OCI-M1 (cell line): ENCODE data around the gene GPI.

Source experiments
- DNase-seq: peaks from one replicate; lab custom pipeline; 2025; lab: John Stamatoyannopoulos, UW

Gene GPI

DNA sequence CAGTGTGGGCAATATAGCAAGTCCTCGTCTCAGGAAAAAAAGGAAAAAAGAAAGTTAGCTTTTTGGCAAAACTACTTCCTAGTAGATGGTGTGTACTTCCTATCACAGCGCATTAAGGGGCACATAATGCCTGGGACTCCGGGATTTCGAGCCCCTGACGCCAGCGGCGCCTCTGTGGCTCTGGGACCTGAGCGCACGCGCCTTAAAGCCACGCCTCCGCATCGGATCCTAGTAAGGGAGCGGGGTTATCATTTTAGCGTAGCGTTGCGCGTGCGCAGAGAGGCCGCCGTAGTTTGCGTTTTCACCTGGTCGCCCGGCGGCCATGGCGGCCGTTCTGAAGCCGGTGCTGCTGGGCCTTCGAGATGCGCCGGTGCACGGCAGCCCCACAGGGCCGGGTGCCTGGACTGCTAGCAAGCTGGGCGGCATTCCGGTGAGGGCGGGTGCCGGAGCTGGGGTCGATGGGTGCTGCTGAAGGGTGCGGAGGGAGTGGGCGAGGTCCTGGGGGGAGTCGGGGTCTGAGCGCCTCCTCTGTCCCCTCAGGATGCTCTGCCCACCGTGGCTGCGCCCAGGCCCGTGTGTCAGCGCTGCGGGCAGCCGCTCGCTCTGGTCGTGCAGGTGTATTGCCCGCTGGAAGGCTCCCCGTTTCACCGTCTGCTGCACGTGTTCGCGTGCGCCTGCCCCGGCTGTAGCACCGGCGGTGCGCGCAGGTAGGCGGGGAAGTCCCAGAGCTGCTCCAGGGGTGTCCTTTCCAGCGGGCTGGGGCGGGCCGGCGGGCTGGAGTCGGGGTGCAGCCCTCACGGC lies 39.3 kb downstream of the GPI start, which contains the start of gene PDCD2L:
Gene PDCD2L (plus strand): TSS at position 291 of the 801 bp plus-strand sequence. CDS start 32 bp downstream, at position 323.
- peak; percentile 97 for DNase-seq

DNA sequence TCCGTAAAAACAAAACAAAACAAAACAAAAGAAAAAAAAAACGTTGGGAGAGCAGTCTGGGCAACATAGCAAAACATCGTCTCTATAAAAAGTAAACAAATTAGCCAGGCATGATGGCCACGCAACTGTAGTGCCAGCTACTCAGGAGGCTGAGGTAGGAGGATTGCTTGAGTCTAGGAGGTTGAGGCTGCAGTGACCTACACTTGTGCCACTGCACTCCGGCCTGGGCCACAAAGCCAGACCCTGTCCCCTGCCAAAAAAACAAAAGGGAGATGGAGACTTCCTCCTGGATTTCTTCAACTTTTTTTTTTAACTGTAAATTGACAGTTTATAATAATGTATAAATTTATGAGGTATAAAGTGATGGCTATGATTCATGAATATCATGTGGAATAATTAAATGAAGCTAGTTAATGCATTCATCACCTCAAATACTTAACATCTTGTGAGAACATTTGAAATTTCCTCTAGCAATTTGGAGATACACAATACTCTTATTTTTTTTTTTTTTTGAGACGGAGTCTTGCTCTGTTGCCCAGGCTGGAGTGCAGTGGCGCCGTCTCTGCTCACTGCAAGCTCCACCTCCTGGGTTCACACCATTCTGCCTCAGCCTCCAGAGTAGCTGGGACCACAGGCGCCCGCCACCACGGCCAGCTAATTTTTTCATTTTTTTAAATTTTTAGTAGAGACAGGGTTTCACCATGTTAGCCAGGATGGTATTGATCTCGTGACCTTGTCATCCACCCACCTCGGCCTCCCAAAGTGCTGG lies 41.1 kb downstream of the GPI start:
- DNase-seq, result no peak

DNA sequence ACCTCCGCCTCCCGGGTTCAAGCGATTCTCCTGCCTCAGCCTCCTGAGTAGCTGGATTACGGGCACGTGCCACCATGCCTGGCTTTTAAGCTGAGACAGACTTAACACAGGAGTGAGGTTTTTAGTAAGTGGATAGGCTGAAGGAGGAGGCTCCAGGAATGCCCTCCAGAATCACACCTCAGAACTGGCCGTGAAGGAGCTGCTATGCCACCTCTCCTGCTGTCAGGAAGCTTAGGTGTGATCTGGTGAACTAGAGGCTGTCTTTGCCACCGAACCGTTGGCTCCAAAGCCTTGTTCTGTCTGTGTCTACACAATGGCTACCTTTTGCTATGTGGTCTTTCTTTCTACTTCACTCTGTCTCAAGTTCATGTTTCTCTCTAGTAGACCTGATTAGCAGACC lies 43.4 kb downstream of the GPI start:
- no peak for DNase-seq

DNA sequence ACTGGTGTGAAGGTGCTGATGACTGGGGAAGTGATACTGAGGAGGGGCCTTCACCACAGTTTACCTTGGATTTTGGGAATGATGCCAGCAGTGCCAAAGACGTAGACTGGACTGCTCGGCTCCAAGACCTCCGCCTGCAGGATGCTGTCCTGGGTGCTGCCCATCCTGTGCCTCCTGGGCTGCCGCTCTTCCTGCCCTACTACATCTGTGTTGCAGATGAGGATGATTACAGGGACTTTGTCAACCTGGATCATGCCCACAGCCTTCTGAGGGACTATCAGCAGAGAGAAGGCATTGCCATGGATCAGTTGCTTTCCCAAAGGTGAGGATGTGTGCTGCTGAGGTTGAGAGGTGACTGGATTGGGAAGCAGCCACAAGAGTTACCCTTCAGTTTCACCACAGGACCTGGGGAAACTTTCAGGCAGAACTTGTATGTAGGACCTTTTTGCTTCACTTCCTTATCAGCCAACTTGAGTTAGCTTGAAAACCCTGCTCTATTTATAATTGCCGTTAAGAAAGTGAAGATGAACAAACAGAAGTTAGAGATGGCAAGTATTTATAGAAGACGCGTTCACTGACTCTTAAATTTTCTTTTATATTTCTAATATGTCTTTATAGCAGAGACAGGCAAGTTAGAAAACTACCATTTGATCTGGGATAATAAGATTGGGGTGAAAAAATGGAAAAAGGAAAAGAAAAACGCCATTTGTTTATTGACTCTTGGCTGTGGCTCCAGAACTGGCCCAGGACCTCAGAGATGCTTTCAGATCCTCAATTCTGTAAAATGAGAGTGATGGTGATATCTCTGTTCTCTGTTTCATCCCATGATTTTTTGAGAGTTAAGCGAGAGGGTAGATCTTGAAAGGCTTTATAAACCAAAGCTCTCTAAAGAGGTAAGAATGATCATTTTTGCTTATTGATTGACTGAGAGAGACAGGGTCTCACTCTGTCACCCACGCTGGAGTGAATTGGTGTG lies 44.5 kb downstream of the GPI start:
- no peak for DNase-seq

DNA sequence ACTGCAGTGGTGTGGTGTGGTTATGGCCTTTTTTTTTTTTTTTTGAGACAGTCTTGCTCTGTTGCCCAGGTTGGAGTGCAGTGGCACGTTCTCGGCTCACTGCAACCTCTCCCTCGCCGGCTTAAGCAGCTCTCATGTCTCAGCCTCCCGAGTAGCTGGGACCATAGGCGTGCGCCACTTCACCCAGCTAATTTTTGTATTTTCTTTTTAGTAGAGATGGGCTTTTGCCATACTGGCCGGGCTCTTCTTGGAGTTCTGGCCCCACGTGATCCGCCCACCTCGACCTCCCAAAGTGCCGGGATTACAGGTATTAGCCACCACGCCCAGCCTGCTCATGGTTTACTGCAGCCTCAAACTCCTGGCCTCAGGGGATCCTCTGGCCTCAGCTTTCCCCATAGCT lies 46.2 kb downstream of the GPI start:
- no peak for DNase-seq

DNA sequence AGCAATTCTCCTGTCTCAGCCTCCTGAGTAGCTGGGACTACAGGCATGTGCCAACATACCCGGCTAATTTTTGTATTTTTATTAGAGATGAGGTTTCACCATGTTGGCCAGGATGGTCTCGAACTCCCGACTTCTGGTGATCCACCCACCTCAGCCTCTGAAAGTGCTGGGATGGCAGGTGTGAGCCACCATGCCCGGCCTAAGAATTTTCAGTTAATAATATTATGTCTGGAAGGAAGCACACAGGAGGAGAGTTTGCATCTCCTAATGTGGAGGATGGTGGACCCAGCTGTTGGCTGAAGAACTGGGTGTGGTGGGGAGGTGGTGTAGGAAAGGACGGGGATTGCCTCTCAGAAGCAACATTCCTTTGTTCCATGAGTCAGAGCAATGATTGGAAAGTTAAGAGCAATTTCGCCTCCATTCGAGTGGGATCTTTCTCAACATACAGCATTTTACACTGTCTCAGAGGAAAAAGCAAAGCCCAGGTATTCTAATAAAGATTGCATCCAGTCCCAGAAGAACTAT lies 51.1 kb downstream of the GPI start:
- DNase-seq, result no peak

DNA sequence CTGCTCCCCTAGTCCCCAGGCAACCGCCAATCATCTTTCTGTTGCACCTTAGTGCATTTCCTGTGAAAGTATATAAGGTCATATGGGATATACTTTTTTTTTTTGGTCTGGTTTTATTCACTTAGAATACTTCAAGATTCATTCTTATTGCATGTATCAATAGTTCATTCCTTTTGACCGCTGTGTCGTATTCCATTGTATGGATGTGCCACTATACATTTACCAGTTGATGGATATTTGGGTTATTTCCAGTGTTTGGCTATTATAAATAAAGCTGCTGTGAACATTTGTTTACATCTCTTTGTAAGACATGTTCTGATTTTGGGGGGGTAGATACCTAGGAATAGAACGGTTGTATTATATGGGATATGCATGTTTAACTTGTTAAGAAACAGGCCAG lies 53.3 kb downstream of the GPI start:
- DNase-seq, result no peak

DNA sequence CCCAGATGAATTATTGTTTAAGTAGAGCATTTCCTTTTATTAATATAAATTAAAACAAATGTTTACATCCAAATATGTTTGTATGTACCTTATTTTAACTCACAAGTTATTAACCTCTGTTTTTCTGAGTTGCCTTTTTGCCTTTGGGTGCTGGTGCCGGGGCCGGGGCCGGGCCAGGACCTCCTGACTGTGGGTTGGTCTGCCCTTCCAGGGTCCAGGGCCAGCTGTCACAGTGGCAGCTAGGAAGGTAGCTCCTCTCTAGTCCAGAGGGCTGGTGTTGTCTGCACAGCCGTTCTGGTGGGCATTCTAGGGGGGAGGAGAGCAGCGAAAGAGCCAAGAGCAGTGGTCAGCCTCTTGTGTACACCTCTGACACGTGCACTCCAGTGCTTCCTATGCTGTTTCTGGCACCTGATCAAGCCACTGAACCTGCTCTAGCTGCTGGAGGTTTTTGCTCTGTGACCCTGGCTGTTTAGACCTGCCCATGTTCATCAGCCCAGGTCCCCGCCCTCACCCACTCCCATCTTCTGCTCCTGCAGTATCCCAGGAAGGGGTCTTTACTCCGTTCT lies 61.2 kb downstream of the GPI start:
- no peak for DNase-seq

DNA sequence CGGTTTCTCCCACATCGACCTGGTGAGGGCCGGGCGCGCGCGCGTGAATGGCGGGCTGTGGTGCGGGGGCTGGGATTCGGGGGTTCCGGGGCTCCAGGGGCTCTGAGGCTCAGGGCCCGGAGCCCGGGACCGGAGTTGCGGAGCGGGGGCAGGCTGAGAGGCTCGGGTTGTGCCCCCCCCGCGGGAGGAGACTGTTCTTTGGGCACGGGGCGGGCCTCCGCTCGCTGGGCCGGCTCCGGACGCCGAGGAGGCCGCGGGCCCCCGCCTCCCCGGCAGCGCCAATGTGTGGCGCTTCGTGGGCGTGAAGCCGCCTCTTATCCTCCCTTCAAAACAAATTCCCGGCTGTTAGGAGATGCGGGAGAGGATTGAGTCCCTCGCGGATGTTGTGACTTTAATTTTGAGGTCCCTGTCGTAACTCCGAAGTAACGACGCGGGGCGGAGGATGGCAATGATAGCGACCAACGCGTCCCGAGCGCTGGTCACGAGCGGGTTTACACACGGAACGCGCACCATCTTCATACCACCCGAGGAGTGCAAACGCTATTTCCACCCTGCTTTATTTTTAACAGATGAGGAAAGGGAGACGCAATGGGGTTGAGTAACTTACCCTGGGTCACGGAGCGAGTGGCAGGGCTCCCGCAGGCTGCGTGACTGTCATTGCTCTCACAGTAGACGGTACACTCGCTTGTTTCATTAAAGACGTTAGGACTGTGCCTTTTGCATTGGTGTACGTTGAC lies 63.7 kb downstream of the GPI start:
- DNase-seq, result peak; percentile 62

DNA sequence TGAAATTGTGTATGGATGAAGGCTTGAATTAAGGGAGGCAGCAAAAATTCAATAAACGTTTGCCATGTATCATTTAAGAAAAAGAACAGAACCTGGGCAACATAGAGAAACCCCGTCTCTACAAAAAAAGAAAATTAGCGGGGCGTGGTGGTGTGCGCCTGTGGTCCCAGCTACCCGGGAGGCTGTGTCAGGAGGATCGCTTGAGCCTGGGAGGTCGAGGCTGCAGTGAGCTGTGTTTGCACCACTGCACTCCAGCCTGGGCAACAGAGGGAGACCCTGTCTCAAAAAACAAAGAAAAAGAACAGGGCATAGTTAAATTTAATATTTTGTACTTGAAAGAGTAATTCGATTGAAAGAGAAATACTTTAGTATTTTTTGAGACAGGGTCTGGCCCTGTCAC lies 64.6 kb downstream of the GPI start:
- DNase-seq, result no peak

DNA sequence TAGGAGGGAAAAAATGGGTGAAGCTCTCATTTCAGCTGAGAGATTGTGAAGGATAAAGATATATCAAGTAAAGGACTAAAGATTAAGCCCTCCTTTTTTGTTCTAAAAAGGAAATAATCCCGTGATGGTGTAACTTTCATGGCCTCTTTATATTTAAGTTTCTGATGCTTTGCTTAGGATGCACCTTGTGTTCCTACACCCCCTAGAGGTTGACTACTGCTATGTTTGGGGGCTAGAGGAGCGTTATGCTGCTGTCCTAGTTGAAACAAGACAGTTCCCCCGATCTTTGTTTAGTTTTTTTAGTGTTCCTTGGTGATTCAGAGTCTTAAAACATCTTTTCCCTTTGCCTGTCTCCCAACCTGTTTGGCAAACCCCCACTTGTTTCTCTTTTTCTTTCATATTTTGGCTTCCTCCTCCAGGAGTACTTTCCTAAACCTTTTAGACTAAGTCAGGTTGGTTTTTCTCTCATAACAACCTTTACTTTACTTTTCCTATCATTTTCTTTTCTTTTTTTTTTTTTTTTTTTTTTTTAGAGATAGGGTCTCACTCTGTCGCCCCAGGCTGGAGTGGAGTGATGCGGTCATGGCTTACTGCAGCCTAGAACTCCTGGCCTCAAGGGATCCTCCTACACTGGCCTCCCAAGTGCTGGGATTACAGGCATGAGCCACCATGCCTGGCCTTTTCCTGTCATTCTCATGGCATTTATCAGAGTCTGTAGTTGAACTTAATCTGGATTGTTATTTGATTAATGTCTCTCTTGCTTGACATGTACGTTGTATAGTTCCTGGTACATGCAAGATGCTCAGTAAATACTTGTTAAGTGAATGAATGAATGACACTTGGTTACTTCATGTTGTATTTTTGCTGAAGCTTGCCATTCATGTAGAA lies 66.0 kb downstream of the GPI start:
- DNase-seq, result peak; percentile 86

DNA sequence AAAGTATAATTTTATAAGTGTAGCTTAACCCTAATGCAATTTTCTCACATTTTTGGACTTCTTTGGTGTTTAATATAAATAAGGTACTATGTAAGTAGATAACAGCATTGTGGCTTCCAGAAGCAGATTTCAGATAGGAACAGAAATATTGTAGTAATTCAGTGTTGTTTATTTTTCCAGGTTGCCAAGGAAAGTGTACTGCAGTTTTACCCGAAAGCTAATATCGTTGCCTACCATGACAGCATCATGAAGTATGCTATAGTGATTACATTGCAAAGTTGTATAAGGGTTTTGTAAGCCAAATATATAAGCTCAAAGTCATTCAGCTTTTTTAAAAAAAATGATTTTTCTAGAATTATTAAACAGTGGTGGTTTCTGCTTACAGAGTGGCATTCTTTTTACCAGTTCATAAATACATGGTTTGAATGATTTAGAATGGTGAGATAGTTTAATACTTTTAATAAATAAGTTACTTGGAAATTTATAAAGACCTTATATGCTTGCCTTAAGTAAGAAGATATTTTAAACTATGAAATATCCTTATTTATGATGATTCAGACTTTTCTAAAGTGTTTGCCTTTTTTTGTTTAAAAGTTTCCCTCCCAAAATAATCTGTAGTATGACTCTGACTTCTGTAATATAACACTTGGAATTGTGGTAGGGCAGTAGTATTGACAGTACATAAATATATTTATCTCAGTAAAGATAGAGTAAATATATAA lies 66.8 kb downstream of the GPI start:
- no peak for DNase-seq

DNA sequence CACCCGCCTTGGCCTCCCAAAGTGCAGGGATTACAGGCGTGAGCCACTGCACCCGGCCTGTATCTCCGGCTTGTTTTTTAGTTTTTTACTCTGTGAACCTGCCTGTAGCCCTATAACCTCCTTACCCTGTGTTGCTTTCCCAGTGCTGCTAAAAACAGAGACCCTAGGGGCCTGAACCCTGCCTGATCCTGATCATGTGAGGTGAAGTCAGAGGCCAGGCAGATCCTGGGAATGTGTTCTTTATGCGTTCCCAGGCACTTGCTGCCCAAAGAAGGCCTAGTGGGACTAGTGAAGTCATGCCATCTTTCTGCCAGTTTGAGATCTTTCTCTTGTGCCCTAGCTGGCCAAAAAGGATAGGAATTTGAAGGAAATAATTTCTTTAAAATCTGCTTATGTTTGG lies 67.8 kb downstream of the GPI start:
- no peak for DNase-seq

DNA sequence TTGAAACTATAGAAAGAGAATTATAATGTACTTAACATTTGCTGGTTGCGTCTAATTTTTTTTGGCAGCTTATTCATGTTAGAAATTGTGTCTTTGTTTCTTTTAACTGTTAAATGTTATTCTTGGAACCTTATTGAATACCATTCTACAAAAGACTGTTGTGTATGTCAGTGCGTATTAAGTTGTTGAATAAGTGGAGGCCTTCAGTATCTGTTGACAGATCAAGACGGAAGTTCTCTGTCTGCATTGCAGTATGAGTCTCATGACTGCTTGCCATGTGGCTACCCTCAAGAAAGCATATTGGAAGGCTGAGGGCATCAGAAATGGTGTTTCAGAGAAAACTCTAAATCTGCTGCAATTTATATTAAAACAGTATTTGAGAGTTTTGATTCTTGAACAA lies 71.7 kb downstream of the GPI start:
- no peak for DNase-seq

DNA sequence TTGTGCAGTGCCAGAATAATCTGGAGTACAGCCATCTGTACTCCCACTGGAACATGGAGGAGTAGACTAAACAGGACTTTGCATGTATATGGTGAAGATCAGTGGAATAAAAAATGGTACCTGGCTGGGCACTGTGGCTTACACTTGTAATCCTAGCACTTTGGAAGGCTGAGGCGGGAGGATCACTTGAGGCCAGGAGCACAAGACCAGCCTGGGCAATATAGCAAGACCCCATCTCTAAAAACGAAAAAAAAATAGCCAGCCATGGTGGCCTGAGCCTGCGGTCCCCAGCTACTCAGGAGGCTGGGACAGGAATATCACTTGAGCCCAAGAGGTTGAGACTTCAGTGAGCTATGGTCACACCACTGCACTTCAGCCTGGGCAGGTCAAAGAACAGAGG lies 83.2 kb downstream of the GPI start:
- no peak for DNase-seq
